Measurements from ENCODE around the gene MB.

- no peak for TF ChIP-seq POLR2A (IDR thresholded peaks at IDR 0.05; ENCODE audit: low read depth, low read length)
- TF ChIP-seq POLR2AphosphoS5 (IDR thresholded peaks at IDR 0.05; ENCODE audit: low read depth, low read length): no peak
Measured at GRCh38 chr22:35572556-35572955, 44.6 kb downstream of the MB start.

Measured in GM12891 (cell line).